Rectal smooth muscle tissue (tissue), 1 donor: ENCODE data around the gene NBPF3.
"Not testable (repeated sequence)": the region's sequence is repeated elsewhere in the genome, so short reads cannot be mapped to it uniquely, and the experiment has no call there.

ENCODE experiments used
- H3K27ac ChIP-seq: one replicate; pipeline ENCODE4 v1.7.0; 2013; ENCODE audit warnings: low read depth, low read length, inconsistent platforms
- H3K27me3 ChIP-seq: one replicate; pipeline ENCODE4 v1.7.0; 2013; ENCODE audit warnings: low read length; ENCODE audit not compliant: control insufficient read depth, insufficient read depth
- H3K36me3 ChIP-seq: one replicate; pipeline ENCODE4 v1.7.0; 2013; ENCODE audit warnings: low read length; ENCODE audit not compliant: control insufficient read depth, insufficient read depth
- H3K4me1 ChIP-seq: one replicate; pipeline ENCODE4 v1.7.0; 2013; ENCODE audit warnings: low read length; ENCODE audit not compliant: control insufficient read depth, insufficient read depth
- H3K4me3 ChIP-seq: one replicate; pipeline ENCODE4 v1.7.0; 2013; ENCODE audit warnings: low read length
- H3K9ac ChIP-seq: one replicate; pipeline ENCODE4 v1.7.0; 2013; ENCODE audit warnings: low read length

Gene NBPF3

DNA sequence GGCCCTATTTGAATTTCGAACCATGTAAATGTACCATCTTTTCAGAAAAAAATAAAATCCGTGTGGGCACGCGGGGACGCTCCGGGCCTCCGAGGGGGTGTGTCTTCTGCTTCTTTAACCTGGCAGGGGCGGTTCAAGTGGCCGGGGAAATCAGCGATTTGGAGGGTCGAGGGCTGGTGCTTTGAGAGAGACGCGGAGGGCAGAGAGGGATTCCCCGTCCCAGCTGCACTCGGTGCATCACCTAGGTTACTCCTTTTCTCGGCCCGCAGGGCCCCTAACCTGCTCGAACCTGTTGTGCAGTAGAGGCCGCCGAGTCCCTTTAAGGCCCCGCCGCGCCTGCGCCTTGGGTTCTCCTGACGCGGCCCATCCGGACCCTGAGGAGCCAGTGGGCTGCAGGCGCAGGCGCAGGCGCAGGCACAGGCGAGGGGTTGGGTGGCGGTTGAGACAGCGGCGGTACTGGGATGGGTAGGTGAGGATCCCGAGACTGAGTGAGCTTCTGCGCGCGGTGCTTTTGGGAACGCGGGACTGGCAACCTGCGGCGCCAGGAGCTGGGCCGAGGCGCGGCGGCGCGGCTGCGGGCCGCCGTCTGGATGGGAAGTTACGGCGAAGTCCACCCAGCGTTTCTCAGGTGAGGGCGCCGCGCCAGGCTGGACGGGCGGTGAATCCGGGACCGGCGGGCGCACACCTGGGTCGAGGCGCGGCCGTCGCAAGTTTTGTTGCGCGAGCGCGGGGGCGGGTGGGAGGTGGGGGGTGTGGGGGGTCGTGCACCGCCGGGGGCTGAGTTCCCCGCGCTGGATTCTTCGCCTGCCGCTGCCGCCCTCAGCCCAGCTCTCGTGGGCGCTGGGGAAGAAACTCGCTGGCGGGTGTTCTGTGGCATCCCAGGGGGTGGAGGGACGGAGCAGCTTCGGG lies at the start of gene NBPF3:
Gene NBPF3 (plus strand): TSS at position 417 of the 909 bp plus-strand sequence. CDS start 4,950 bp downstream, outside the sequence.
- H3K27ac ChIP-seq = no peak within 1 kb of the TSS

GRCh38 chr1:21391497-21391896 lies 48.4 kb upstream of the NBPF3 start:
- Histone ChIP-seq H3K9ac (no peak overlapping the region), H3K4me3 (no peak overlapping the region), H3K4me1 (no peaks in the 10 kb centered on the region), H3K36me3 (no peaks in the 10 kb centered on the region), H3K27me3 (no peaks in the 10 kb centered on the region), H3K27ac (no peak overlapping the region)

More for the DNA sequence above, at the start of gene NBPF3:
- H3K4me1 ChIP-seq = no peaks in the 10 kb centered on the region
- peak within 1 kb of the TSS; percentile 69 for H3K4me3 ChIP-seq
- H3K27me3 ChIP-seq = no peaks in the 10 kb centered on the region
- H3K9ac ChIP-seq = no peak within 1 kb of the TSS
- H3K36me3 ChIP-seq = no peaks in the 10 kb centered on the region

GRCh38 chr1:21392587-21393263 lies 47.2 kb upstream of the NBPF3 start:
- Histone ChIP-seq H3K27ac (no peak overlapping the region), H3K27me3 (no peaks in the 10 kb centered on the region), H3K4me3 (no peak overlapping the region), H3K9ac (no peak overlapping the region), H3K4me1 (no peaks in the 10 kb centered on the region), H3K36me3 (no peaks in the 10 kb centered on the region)

- no peaks in the 10 kb centered on the region for H3K27me3 ChIP-seq
- no peaks in the 10 kb centered on the region for H3K36me3 ChIP-seq
- no peak overlapping the region for H3K4me3 ChIP-seq
- no peak overlapping the region for H3K27ac ChIP-seq
- no peak overlapping the region for H3K9ac ChIP-seq
- H3K4me1 ChIP-seq = no peaks in the 10 kb centered on the region
These were observed 43.4 kb upstream of the NBPF3 start for GRCh38 chr1:21396516-21396915.

- Histone ChIP-seq H3K9ac (no peak overlapping the region), H3K4me3 (no peak overlapping the region)
These were observed 42.1 kb upstream of the NBPF3 start for GRCh38 chr1:21397813-21398188.

GRCh38 chr1:21401726-21402346 lies 38.1 kb upstream of the NBPF3 start:
- H3K4me1 ChIP-seq, H3K4me3 ChIP-seq, H3K27me3 ChIP-seq, H3K27ac ChIP-seq, H3K9ac ChIP-seq, H3K36me3 ChIP-seq: not testable (repeated sequence)

More at GRCh38 chr1:21397813-21398188, 42.1 kb upstream of the NBPF3 start:
- no peaks in the 10 kb centered on the region for H3K4me1 ChIP-seq
- H3K27me3 ChIP-seq = no peaks in the 10 kb centered on the region
- no peaks in the 10 kb centered on the region for H3K36me3 ChIP-seq
- H3K27ac ChIP-seq = no peak overlapping the region

- Histone ChIP-seq H3K4me3 (no peak overlapping the region), H3K36me3 (no peaks in the 10 kb centered on the region), H3K27me3 (no peaks in the 10 kb centered on the region), H3K27ac (no peak overlapping the region), H3K4me1 (no peaks in the 10 kb centered on the region), H3K9ac (no peak overlapping the region)
These were observed 33.3 kb upstream of the NBPF3 start for GRCh38 chr1:21406659-21407058.

DNA sequence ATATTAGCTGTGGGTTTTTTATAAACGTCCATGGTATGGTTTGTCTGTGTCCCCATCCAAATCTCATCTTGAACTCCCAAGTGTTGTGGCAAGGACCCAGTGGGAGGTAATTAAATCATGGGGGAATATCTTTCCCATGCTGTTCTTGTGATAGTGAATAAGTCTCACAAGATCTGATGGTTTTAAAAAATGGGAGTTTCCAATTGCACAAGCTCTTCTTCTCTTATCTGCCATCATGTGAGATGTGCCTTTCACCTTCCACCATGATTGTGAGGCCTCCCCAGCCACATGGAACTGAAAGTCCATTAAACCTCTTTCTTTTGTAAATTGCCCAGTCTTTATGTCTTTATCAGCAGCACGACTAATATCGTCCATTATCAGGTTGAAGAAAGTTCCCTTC lies 30.0 kb upstream of the NBPF3 start:
- H3K4me1 ChIP-seq = not testable (repeated sequence)

DNA sequence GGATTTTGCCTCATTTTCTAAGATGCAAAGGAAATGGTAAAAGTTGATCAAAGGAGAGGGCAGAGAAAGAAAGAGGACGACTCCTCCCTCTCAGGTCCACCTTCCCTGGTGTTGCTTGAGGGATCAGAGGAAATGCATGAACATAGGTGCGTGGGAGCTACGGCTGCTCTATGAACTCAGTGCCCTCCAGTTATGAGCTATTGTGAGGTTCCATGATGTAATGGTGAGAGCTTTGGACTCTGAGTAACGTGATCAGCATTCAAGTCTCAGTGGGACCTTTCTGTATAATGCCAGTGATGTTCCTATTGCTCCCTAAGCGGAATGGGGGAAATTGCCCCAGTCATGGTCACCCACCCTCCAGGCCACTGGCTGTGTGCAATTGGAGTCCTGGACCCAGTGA lies 25.9 kb upstream of the NBPF3 start:
- Histone ChIP-seq H3K9ac (no peak overlapping the region), H3K27ac (no peak overlapping the region), H3K4me3 (no peak overlapping the region)

More for the DNA sequence above, 30.0 kb upstream of the NBPF3 start:
- H3K9ac ChIP-seq, H3K36me3 ChIP-seq, H3K4me3 ChIP-seq, H3K27ac ChIP-seq, H3K27me3 ChIP-seq: not testable (repeated sequence)

DNA sequence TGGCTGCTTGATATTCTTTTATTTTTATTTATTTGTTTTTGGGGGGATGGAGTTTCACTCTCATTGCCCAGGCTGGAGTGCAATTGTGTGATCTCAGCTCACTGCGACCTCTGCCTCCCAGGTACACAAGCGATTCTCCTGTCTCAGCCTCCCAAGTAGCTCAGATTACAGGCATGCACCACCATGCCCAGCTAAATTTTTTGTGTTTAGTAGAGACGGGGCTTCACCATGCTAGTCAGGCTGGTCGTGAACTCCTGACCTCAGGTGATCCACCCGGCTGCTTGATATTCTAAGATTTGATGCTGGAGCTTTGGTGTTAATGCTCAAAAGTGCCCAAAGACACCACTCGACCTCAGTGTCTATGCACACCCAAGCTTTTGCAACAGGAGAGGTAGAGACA lies 19.6 kb upstream of the NBPF3 start:
- not testable (repeated sequence) for H3K4me3 ChIP-seq, H3K36me3 ChIP-seq, H3K27me3 ChIP-seq, H3K9ac ChIP-seq, H3K27ac ChIP-seq, H3K4me1 ChIP-seq

More for the DNA sequence above, 25.9 kb upstream of the NBPF3 start:
- Histone ChIP-seq H3K4me1 (no peaks in the 10 kb centered on the region), H3K36me3 (no peaks in the 10 kb centered on the region), H3K27me3 (no peaks in the 10 kb centered on the region)

GRCh38 chr1:21421307-21421706 lies 18.6 kb upstream of the NBPF3 start:
- not testable (repeated sequence) for H3K36me3 ChIP-seq, H3K27ac ChIP-seq, H3K9ac ChIP-seq, H3K4me1 ChIP-seq, H3K4me3 ChIP-seq, H3K27me3 ChIP-seq

GRCh38 chr1:21427798-21428480 lies 12.0 kb upstream of the NBPF3 start:
- H3K4me1 ChIP-seq, H3K27ac ChIP-seq, H3K27me3 ChIP-seq, H3K9ac ChIP-seq, H3K36me3 ChIP-seq, H3K4me3 ChIP-seq: not testable (repeated sequence)
